ENCODE measurements around the gene PHLPP1.

Gene PHLPP1

GRCh38 chr18:62715436-62715758, at the start of gene PHLPP1:
PHLPP1 (plus strand) TSS chr18:62715541; CDS start chr18:62715684, 143 bp downstream.
- H3K9ac ChIP-seq (ENCODE audit: low read length in 2 of 2): peak within 1 kb of the TSS; percentile 79 to 84
- H3K36me3 ChIP-seq (ENCODE audit: control insufficient read depth in 2 of 2, insufficient read depth in 2 of 2, low read length in 2 of 2): no peaks in the 10 kb centered on the region
- peak within 1 kb of the TSS; percentile 66 to 79 for H3K4me3 ChIP-seq (ENCODE audit: low read length in 2 of 2)
- no peaks in the 10 kb centered on the region for H3K27me3 ChIP-seq (ENCODE audit: control insufficient read depth in 1 of 2, insufficient read depth in 2 of 2, low read length in 2 of 2)
- H3K4me1 ChIP-seq (ENCODE audit: control insufficient read depth, insufficient read depth, low read length): peaks cover 2% of the 10 kb centered on the region
- no peaks in the 10 kb centered on the region for H3K9me3 ChIP-seq (ENCODE audit: control insufficient read depth in 2 of 2, low read length in 2 of 2)
- H3K27ac ChIP-seq (ENCODE audit: low read length): peak within 1 kb of the TSS; percentile 78

- Histone ChIP-seq H3K27me3 (ENCODE audit: control insufficient read depth in 1 of 2, insufficient read depth in 2 of 2, low read length in 2 of 2) (no peaks in the 10 kb centered on the region), H3K9me3 (ENCODE audit: control insufficient read depth in 2 of 2, low read length in 2 of 2) (peaks cover 0 to 5% of the 10 kb centered on the region in 2 donors), H3K9ac (ENCODE audit: low read length in 2 of 2) (no peak overlapping the region), H3K4me3 (ENCODE audit: low read length in 2 of 2) (no peak overlapping the region), H3K27ac (ENCODE audit: low read length) (no peak overlapping the region), H3K36me3 (ENCODE audit: control insufficient read depth in 2 of 2, insufficient read depth in 2 of 2, low read length in 2 of 2) (no peaks in the 10 kb centered on the region), H3K4me1 (ENCODE audit: control insufficient read depth, insufficient read depth, low read length) (no peaks in the 10 kb centered on the region)
Observed at GRCh38 chr18:62669225-62669624, 46.1 kb upstream of the PHLPP1 start.

- H3K4me1 ChIP-seq (ENCODE audit: control insufficient read depth, insufficient read depth, low read length): no peaks in the 10 kb centered on the region
- no peak overlapping the region for H3K4me3 ChIP-seq (ENCODE audit: low read length in 2 of 2)
- no peak overlapping the region for H3K9ac ChIP-seq (ENCODE audit: low read length in 2 of 2)
- no peaks in the 10 kb centered on the region for H3K36me3 ChIP-seq (ENCODE audit: control insufficient read depth in 2 of 2, insufficient read depth in 2 of 2, low read length in 2 of 2)
- H3K27me3 ChIP-seq (ENCODE audit: control insufficient read depth in 1 of 2, insufficient read depth in 2 of 2, low read length in 2 of 2): no peaks in the 10 kb centered on the region
- H3K27ac ChIP-seq (ENCODE audit: low read length): no peak overlapping the region
- H3K9me3 ChIP-seq (ENCODE audit: control insufficient read depth in 2 of 2, low read length in 2 of 2): peaks cover 0 to 5% of the 10 kb centered on the region in 2 donors
Observed at GRCh38 chr18:62670573-62670972, 44.8 kb upstream of the PHLPP1 start.

GRCh38 chr18:62672600-62672999, 42.7 kb upstream of the PHLPP1 start:
- Histone ChIP-seq H3K9ac (ENCODE audit: low read length in 2 of 2) (no peak overlapping the region), H3K27ac (ENCODE audit: low read length) (no peak overlapping the region), H3K27me3 (ENCODE audit: control insufficient read depth in 1 of 2, insufficient read depth in 2 of 2, low read length in 2 of 2) (no peaks in the 10 kb centered on the region), H3K9me3 (ENCODE audit: control insufficient read depth in 2 of 2, low read length in 2 of 2) (peaks cover 0 to 5% of the 10 kb centered on the region in 2 donors), H3K36me3 (ENCODE audit: control insufficient read depth in 2 of 2, insufficient read depth in 2 of 2, low read length in 2 of 2) (no peaks in the 10 kb centered on the region), H3K4me3 (ENCODE audit: low read length in 2 of 2) (no peak overlapping the region), H3K4me1 (ENCODE audit: control insufficient read depth, insufficient read depth, low read length) (no peaks in the 10 kb centered on the region)

- no peak overlapping the region for H3K9ac ChIP-seq (ENCODE audit: low read length in 2 of 2)
Observed at GRCh38 chr18:62678847-62679485, 36.4 kb upstream of the PHLPP1 start.

GRCh38 chr18:62682371-62682770, 33.0 kb upstream of the PHLPP1 start:
- no peak overlapping the region for H3K27ac ChIP-seq (ENCODE audit: low read length)
- H3K9ac ChIP-seq (ENCODE audit: low read length in 2 of 2): no peak overlapping the region
- H3K4me3 ChIP-seq (ENCODE audit: low read length in 2 of 2): no peak overlapping the region
- H3K4me1 ChIP-seq (ENCODE audit: control insufficient read depth, insufficient read depth, low read length): no peaks in the 10 kb centered on the region
- peaks cover 0 to 5% of the 10 kb centered on the region in 2 donors for H3K9me3 ChIP-seq (ENCODE audit: control insufficient read depth in 2 of 2, low read length in 2 of 2)
- no peaks in the 10 kb centered on the region for H3K27me3 ChIP-seq (ENCODE audit: control insufficient read depth in 1 of 2, insufficient read depth in 2 of 2, low read length in 2 of 2)
- no peaks in the 10 kb centered on the region for H3K36me3 ChIP-seq (ENCODE audit: control insufficient read depth in 2 of 2, insufficient read depth in 2 of 2, low read length in 2 of 2)

More at GRCh38 chr18:62678847-62679485, 36.4 kb upstream of the PHLPP1 start:
- H3K4me3 ChIP-seq (ENCODE audit: low read length in 2 of 2): no peak overlapping the region
- H3K27ac ChIP-seq (ENCODE audit: low read length): no peak overlapping the region
- H3K4me1 ChIP-seq (ENCODE audit: control insufficient read depth, insufficient read depth, low read length): no peaks in the 10 kb centered on the region
- no peaks in the 10 kb centered on the region for H3K9me3 ChIP-seq (ENCODE audit: control insufficient read depth in 2 of 2, low read length in 2 of 2)
- H3K36me3 ChIP-seq (ENCODE audit: control insufficient read depth in 2 of 2, insufficient read depth in 2 of 2, low read length in 2 of 2): no peaks in the 10 kb centered on the region
- H3K27me3 ChIP-seq (ENCODE audit: control insufficient read depth in 1 of 2, insufficient read depth in 2 of 2, low read length in 2 of 2): no peaks in the 10 kb centered on the region

GRCh38 chr18:62683935-62684334, 31.4 kb upstream of the PHLPP1 start:
- H3K27me3 ChIP-seq (ENCODE audit: control insufficient read depth in 1 of 2, insufficient read depth in 2 of 2, low read length in 2 of 2): no peaks in the 10 kb centered on the region
- no peaks in the 10 kb centered on the region for H3K36me3 ChIP-seq (ENCODE audit: control insufficient read depth in 2 of 2, insufficient read depth in 2 of 2, low read length in 2 of 2)
- no peak overlapping the region for H3K9ac ChIP-seq (ENCODE audit: low read length in 2 of 2)
- no peak overlapping the region for H3K4me3 ChIP-seq (ENCODE audit: low read length in 2 of 2)
- H3K27ac ChIP-seq (ENCODE audit: low read length): no peak overlapping the region
- H3K4me1 ChIP-seq (ENCODE audit: control insufficient read depth, insufficient read depth, low read length): no peaks in the 10 kb centered on the region
- peaks cover 6 to 8% of the 10 kb centered on the region in 2 donors for H3K9me3 ChIP-seq (ENCODE audit: control insufficient read depth in 2 of 2, low read length in 2 of 2)

- Histone ChIP-seq H3K4me3 (ENCODE audit: low read length in 2 of 2) (no peak overlapping the region), H3K9ac (ENCODE audit: low read length in 2 of 2) (no peak overlapping the region), H3K36me3 (ENCODE audit: control insufficient read depth in 2 of 2, insufficient read depth in 2 of 2, low read length in 2 of 2) (no peaks in the 10 kb centered on the region), H3K27ac (ENCODE audit: low read length) (no peak overlapping the region), H3K9me3 (ENCODE audit: control insufficient read depth in 2 of 2, low read length in 2 of 2) (peaks cover 8 to 11% of the 10 kb centered on the region in 2 donors), H3K4me1 (ENCODE audit: control insufficient read depth, insufficient read depth, low read length) (no peaks in the 10 kb centered on the region), H3K27me3 (ENCODE audit: control insufficient read depth in 1 of 2, insufficient read depth in 2 of 2, low read length in 2 of 2) (no peaks in the 10 kb centered on the region)
Observed at GRCh38 chr18:62688743-62689317, 26.5 kb upstream of the PHLPP1 start.

GRCh38 chr18:62690236-62690815, 25.0 kb upstream of the PHLPP1 start:
- Histone ChIP-seq H3K9me3 (ENCODE audit: control insufficient read depth in 2 of 2, low read length in 2 of 2) (peaks cover 8 to 11% of the 10 kb centered on the region in 2 donors), H3K4me1 (ENCODE audit: control insufficient read depth, insufficient read depth, low read length) (no peaks in the 10 kb centered on the region), H3K27me3 (ENCODE audit: control insufficient read depth in 1 of 2, insufficient read depth in 2 of 2, low read length in 2 of 2) (no peaks in the 10 kb centered on the region), H3K9ac (ENCODE audit: low read length in 2 of 2) (no peak overlapping the region), H3K27ac (ENCODE audit: low read length) (no peak overlapping the region), H3K36me3 (ENCODE audit: control insufficient read depth in 2 of 2, insufficient read depth in 2 of 2, low read length in 2 of 2) (no peaks in the 10 kb centered on the region), H3K4me3 (ENCODE audit: low read length in 2 of 2) (no peak overlapping the region)

- H3K9me3 ChIP-seq (ENCODE audit: control insufficient read depth in 2 of 2, low read length in 2 of 2): peaks cover 2 to 5% of the 10 kb centered on the region in 2 donors
Observed at GRCh38 chr18:62693659-62694058, 21.7 kb upstream of the PHLPP1 start.

GRCh38 chr18:62697636-62698035, 17.7 kb upstream of the PHLPP1 start:
- no peaks in the 10 kb centered on the region for H3K36me3 ChIP-seq (ENCODE audit: control insufficient read depth in 2 of 2, insufficient read depth in 2 of 2, low read length in 2 of 2)
- H3K4me1 ChIP-seq (ENCODE audit: control insufficient read depth, insufficient read depth, low read length): no peaks in the 10 kb centered on the region
- no peak overlapping the region for H3K9ac ChIP-seq (ENCODE audit: low read length in 2 of 2)
- no peak overlapping the region for H3K4me3 ChIP-seq (ENCODE audit: low read length in 2 of 2)
- no peaks in the 10 kb centered on the region for H3K27me3 ChIP-seq (ENCODE audit: control insufficient read depth in 1 of 2, insufficient read depth in 2 of 2, low read length in 2 of 2)
- no peak overlapping the region for H3K27ac ChIP-seq (ENCODE audit: low read length)
- H3K9me3 ChIP-seq (ENCODE audit: control insufficient read depth in 2 of 2, low read length in 2 of 2): no peaks in the 10 kb centered on the region

More at GRCh38 chr18:62693659-62694058, 21.7 kb upstream of the PHLPP1 start:
- H3K27me3 ChIP-seq (ENCODE audit: control insufficient read depth in 1 of 2, insufficient read depth in 2 of 2, low read length in 2 of 2): no peaks in the 10 kb centered on the region
- no peaks in the 10 kb centered on the region for H3K4me1 ChIP-seq (ENCODE audit: control insufficient read depth, insufficient read depth, low read length)
- no peak overlapping the region for H3K27ac ChIP-seq (ENCODE audit: low read length)
- H3K9ac ChIP-seq (ENCODE audit: low read length in 2 of 2): no peak overlapping the region
- H3K4me3 ChIP-seq (ENCODE audit: low read length in 2 of 2): no peak overlapping the region
- no peaks in the 10 kb centered on the region for H3K36me3 ChIP-seq (ENCODE audit: control insufficient read depth in 2 of 2, insufficient read depth in 2 of 2, low read length in 2 of 2)
